Measurements from ENCODE around the gene PLEKHA1.

PLEKHA1 gene

GRCh38 chr10:122374237-122374858, at the start of gene PLEKHA1:
Gene PLEKHA1 (plus strand): TSS chr10:122374708. CDS start chr10:122393201, 18,493 bp downstream.
- no peak for TF ChIP-seq GATA3 (IDR thresholded peaks at IDR 0.05; ENCODE audit: low read depth, low read length)
- TF ChIP-seq GATA2 (IDR thresholded peaks at IDR 0.05; ENCODE audit: low read depth, low read length) = no peak

DNA sequence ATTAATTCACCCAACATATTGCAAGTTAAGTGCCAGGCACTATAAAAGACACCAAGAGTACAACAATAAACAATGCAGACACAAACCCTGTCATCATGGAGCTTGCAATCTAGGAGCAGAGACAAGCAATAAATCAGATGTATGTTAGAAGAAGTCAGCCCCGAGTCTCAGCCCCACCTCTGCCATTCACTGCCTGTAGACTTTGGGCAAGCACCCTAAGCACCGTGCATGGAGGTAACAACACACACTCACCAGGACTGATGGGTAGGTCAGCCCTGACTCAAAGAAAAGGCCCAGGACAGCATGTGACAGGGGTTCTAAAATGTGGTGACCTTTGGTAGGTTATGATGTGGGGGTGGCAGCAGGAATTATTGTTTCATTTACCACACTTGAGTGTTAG, 49.3 kb upstream of the PLEKHA1 start:
- no peak for TF ChIP-seq GATA2 (IDR thresholded peaks at IDR 0.05; ENCODE audit: low read depth, low read length)
- no peak for TF ChIP-seq GATA3 (IDR thresholded peaks at IDR 0.05; ENCODE audit: low read depth, low read length)

GRCh38 chr10:122326385-122326784, 48.1 kb upstream of the PLEKHA1 start:
- TF ChIP-seq GATA3 (IDR thresholded peaks at IDR 0.05; ENCODE audit: low read depth, low read length) = no peak
- no peak for TF ChIP-seq GATA2 (IDR thresholded peaks at IDR 0.05; ENCODE audit: low read depth, low read length)

GRCh38 chr10:122326806-122327205, 47.7 kb upstream of the PLEKHA1 start:
- TF ChIP-seq GATA2 (IDR thresholded peaks at IDR 0.05; ENCODE audit: low read depth, low read length) (no peak), GATA3 (IDR thresholded peaks at IDR 0.05; ENCODE audit: low read depth, low read length) (no peak)

GRCh38 chr10:122327237-122328206, 47.0 kb upstream of the PLEKHA1 start:
- no peak for TF ChIP-seq GATA2 (IDR thresholded peaks at IDR 0.05; ENCODE audit: low read depth, low read length)
- no peak for TF ChIP-seq GATA3 (IDR thresholded peaks at IDR 0.05; ENCODE audit: low read depth, low read length)

GRCh38 chr10:122328676-122329075, 45.8 kb upstream of the PLEKHA1 start:
- TF ChIP-seq GATA3 (IDR thresholded peaks at IDR 0.05; ENCODE audit: low read depth, low read length) = no peak
- no peak for TF ChIP-seq GATA2 (IDR thresholded peaks at IDR 0.05; ENCODE audit: low read depth, low read length)

DNA sequence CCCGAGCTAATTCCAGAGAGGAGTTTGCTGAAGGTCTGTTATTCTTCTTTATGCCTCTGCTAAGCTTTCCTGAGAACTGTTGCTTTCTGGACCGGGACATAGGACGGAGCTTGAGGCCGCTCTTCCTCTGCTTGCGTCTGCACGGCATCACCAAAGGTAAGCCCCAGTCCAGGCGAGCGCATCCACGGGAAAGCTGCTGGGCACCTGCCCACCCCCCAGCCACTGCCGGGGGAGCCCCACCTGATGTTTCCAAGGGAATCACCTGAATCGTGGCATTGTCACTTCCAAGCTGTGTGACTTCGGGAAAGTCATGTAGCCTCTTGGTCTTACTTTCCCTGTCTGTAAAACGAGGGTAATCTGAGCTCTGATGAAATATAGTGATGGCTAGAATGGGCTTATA, 45.1 kb upstream of the PLEKHA1 start:
- no peak for TF ChIP-seq GATA3 (IDR thresholded peaks at IDR 0.05; ENCODE audit: low read depth, low read length)

GRCh38 chr10:122331100-122331499, 43.4 kb upstream of the PLEKHA1 start:
- TF ChIP-seq GATA2 (IDR thresholded peaks at IDR 0.05; ENCODE audit: low read depth, low read length) (no peak), GATA3 (IDR thresholded peaks at IDR 0.05; ENCODE audit: low read depth, low read length) (no peak)

DNA sequence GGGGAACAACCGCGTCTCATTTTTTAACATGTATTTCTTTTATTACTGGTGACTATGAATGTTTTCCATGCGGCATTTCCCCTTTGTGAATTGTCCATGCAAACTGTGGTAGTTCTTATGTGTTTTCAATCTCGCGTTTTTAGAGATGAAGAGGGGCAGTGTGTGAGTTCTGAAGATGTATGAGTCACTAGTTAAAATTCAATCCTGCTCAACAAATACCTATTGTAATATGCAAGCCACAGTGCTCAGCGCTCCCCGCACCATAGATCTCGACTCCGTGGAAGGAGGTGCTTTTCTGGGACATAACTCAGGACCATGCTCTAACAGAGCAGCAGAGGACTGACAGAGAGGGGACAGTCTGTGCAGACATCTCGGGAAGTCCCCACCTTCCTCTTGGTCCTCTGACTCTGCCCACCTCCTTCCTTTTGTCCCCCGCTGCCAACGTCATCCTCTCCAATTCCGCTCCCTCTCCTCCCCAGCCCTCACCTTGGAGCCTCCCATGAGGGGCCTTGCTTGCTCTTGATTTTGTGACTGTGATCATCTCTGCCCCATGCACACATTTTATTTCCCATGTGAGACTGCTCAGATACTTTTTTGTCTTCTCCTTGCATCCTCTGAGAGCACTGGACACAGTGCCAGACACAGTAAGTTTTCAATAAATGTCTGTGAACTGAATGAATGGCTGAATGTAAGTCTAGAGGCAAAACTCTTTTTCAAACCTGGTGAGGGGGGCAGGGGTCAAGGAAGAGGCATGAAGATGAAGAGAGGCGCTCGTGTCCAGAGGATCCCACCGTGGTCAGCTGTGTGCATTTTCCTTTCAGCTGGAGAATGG, 42.7 kb upstream of the PLEKHA1 start:
- TF ChIP-seq GATA3 (IDR thresholded peaks at IDR 0.05; ENCODE audit: low read depth, low read length) = no peak
- no peak for TF ChIP-seq GATA2 (IDR thresholded peaks at IDR 0.05; ENCODE audit: low read depth, low read length)

GRCh38 chr10:122333037-122333436, 41.5 kb upstream of the PLEKHA1 start:
- no peak for TF ChIP-seq GATA2 (IDR thresholded peaks at IDR 0.05; ENCODE audit: low read depth, low read length)
- TF ChIP-seq GATA3 (IDR thresholded peaks at IDR 0.05; ENCODE audit: low read depth, low read length) = no peak

DNA sequence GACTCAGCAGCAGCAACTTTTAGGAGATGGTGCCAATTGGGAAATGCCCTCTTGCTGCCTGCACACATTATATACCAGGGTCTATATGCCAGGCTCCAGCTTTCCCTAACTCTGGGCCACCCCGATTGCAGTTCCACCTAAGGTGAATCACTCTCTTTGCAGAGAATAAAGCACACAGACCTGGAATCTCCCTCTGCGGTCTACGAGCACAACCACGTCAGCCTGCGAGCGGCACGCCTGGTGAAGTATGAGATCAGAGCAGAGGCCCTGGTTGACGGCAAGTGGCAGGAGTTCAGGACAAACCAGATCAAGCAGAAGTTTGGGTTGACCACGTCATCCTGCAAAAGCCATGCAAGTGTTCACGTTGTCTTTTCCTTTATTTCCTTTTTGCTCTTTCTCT, 38.2 kb upstream of the PLEKHA1 start:
- TF ChIP-seq GATA3 (IDR thresholded peaks at IDR 0.05; ENCODE audit: low read depth, low read length) (no peak), GATA2 (IDR thresholded peaks at IDR 0.05; ENCODE audit: low read depth, low read length) (no peak)

DNA sequence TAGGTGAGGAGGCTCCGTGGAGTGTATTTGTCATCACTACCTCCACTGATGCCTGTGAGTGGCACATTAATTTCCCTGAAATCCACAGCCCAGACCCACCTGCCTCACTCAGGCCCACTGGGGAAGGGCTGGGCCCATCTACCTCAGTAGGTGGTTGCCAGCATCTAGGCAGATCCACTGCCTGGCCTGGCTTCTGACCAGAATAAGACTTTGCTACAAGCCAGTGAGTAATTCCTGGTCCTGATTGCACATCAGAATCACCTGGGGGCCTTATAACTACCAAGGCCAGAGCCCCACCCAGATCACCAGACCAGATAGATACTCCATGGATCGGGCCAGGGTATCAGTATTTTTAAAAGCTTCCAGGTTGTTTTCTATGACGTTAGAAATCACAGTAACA, 37.5 kb upstream of the PLEKHA1 start:
- no peak for TF ChIP-seq GATA3 (IDR thresholded peaks at IDR 0.05; ENCODE audit: low read depth, low read length)
- TF ChIP-seq GATA2 (IDR thresholded peaks at IDR 0.05; ENCODE audit: low read depth, low read length) = no peak

DNA sequence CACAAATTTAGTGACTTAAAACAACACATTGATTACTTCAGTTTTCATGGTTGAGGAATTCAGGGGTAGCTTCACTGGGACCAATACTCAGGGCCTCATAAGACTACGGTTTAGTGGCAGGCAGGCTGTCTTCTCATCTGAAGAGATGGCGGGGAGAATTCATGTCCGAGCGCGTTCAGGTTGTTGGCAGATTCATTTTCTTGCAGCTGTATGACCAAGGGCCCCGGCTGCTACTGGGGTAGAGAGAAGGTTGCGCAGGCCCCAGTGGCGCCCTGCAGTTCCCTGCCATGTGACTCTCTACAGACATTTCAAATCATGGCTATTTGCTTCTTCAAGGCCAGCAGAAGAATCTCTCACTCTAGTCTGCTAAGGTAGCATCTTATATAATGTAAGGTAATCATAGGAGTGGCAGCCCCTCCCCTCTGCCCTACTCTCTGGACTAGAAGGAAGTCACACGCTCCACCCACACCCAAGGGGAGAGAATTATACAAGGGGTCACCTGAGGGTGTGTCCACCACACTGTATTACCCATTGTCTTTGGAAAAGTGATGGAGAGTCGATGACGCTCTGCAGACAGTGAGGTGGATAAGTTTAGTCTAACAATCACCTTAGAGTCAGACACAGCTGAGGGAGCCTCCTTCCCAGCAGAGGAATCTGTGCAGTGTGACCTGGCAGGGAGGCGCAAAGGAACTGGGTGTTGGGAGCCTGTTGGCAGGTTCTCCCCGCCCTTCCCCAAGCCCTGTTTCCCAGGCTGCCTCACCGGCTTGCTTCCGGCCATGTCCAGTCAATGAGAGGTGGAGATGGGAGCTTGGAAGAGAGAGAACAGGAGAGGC, 35.7 kb upstream of the PLEKHA1 start:
- no peak for TF ChIP-seq GATA3 (IDR thresholded peaks at IDR 0.05; ENCODE audit: low read depth, low read length)
- TF ChIP-seq GATA2 (IDR thresholded peaks at IDR 0.05; ENCODE audit: low read depth, low read length) = no peak
